ENCODE measurements around the gene TESK2.

TESK2 gene

DNA sequence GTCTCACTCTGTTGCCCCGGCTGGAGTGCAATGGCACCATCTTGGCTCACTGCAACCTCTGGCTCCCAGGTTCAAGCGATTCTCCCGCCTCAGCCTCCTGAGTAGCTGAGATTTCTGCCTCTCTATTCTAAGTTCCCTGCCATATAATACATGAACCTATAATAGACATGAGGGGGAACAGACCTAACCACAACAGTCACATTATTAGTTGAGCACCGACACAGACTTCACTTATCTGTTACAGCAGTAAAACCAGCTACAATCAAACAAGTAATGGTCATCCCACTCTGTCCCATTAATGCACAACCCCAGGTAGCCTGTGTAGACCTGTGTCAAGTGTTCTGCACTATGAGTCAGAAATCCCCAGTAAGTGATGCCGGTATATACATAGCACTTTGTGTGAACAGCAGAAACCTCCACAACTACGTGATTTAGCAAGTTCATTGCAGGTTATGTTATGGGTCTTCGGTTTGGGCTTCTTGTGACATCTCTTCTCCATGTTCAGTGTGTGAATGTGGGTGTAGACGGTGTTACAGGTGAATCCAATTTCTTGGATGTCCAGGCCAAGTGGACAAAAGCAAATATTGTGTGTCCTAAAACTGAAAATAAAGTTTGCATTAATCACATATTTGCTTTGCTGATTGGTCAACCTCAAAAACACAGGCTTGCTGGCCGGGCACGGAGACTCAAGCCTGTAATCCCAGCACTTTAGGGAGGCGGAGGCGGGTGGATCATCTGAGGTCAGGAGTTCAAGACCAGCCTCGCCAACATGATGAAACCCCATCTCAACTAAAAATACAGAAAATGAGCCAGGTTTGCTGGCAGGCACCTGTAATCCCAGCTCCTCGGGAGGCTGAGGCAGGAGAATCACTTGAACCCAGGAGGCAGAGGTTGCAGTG is 12.7 kb upstream of the TESK2 start:
- no peak overlapping the region for H3K4me3 ChIP-seq (replicated peaks; ENCODE audit: low read depth, low read length)
- TF ChIP-seq, protein P1, sequence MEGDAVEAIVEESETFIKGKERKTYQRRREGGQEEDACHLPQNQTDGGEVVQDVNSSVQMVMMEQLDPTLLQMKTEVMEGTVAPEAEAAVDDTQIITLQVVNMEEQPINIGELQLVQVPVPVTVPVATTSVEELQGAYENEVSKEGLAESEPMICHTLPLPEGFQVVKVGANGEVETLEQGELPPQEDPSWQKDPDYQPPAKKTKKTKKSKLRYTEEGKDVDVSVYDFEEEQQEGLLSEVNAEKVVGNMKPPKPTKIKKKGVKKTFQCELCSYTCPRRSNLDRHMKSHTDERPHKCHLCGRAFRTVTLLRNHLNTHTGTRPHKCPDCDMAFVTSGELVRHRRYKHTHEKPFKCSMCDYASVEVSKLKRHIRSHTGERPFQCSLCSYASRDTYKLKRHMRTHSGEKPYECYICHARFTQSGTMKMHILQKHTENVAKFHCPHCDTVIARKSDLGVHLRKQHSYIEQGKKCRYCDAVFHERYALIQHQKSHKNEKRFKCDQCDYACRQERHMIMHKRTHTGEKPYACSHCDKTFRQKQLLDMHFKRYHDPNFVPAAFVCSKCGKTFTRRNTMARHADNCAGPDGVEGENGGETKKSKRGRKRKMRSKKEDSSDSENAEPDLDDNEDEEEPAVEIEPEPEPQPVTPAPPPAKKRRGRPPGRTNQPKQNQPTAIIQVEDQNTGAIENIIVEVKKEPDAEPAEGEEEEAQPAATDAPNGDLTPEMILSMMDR (IDR thresholded peaks at IDR 0.05; ENCODE audit: low read length, missing control alignments), result no peak
- DNase-seq (ENCODE audit: low read depth), result no peak

DNA sequence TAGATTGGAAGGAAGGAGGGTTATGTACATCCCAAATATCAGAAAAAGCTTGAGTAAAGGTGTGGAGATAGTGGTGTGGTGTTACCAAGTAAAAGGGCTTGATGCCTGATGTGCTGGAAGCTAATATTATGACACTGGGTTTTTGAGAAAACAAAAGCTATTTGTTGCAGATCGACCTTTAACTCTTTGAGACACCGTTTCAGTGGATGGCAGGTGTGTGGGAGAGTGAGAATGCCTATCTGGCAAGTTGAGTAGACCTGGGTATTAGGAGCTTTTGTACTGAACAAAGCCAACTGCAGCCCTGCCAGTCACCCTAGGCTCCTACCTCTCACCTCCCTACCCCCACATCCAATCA is 10.5 kb upstream of the TESK2 start:
- no peak for DNase-seq (ENCODE audit: low read depth)
- H3K4me3 ChIP-seq (replicated peaks; ENCODE audit: low read depth, low read length), result no peak overlapping the region
- TF ChIP-seq, protein P1 (IDR thresholded peaks at IDR 0.05; ENCODE audit: low read length, missing control alignments), result no peak

- peak overlapping the region; percentile 70 for H3K4me3 ChIP-seq (replicated peaks; ENCODE audit: low read depth, low read length)
- TF ChIP-seq, protein P1 (IDR thresholded peaks at IDR 0.05; ENCODE audit: low read length, missing control alignments), result no peak
- no peak for DNase-seq (ENCODE audit: low read depth)
Observed at GRCh38 chr1:45499415-45499769, 8.4 kb upstream of the TESK2 start.

- TF ChIP-seq, protein P1 (IDR thresholded peaks at IDR 0.05; ENCODE audit: low read length, missing control alignments), result no peak
- DNase-seq (ENCODE audit: low read depth), result no peak
- no peak overlapping the region for H3K4me3 ChIP-seq (replicated peaks; ENCODE audit: low read depth, low read length)
Observed at GRCh38 chr1:45498279-45498678, 7.3 kb upstream of the TESK2 start.

DNA sequence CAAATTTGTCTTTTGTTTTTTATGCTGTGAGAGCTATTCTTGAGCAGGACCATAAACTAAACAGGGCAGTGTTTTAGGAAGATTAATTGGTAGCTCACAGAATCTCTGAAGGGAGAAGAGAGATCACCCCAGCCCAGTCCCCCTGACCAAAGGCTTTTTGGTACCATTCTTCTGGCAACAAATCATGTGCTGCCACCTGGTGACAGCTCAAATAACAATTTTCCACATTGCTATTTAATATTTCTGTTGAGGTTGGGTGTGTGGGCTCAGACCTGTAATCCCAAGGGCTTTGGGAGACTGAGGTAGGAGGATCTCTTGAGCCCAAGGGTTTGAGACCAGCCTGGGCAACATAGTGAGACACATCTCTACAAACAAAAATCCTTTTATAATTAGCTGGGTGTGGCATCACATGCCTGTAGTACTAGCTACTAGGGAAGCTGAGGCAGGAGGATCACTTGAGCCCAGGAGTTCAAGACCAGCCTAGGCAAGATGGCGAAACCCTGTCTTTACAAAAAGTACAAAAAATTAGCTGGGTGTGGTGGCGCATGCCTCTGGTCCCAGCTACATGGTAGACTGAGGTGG is 2.2 kb upstream of the TESK2 start:
- no peak overlapping the region for H3K4me3 ChIP-seq (replicated peaks; ENCODE audit: low read depth, low read length)
- TF ChIP-seq, protein P1 (IDR thresholded peaks at IDR 0.05; ENCODE audit: low read length, missing control alignments), result peak; percentile 53
- DNase-seq (ENCODE audit: low read depth), result peak; percentile 78

GRCh38 chr1:45492691-45493090 is 1.7 kb upstream of the TESK2 start:
- no peak overlapping the region for H3K4me3 ChIP-seq (replicated peaks; ENCODE audit: low read depth, low read length)

More at GRCh38 chr1:45492691-45493090, 1.7 kb upstream of the TESK2 start:
- no peak for DNase-seq (ENCODE audit: low read depth)
- TF ChIP-seq, protein P1 (IDR thresholded peaks at IDR 0.05; ENCODE audit: low read length, missing control alignments), result no peak

Measured in fibroblast of pulmonary artery (primary cell).